CD4-positive, alpha-beta T cell treated with Interleukin-6 for 4 hours (primary cell): ENCODE measurements around the gene PDE1A.

Experiments
- DNase-seq: peaks from one replicate; pipeline ENCODE4 v3.0.0-alpha.2; 2020; ENCODE audit warnings: mixed read lengths

PDE1A gene

DNA sequence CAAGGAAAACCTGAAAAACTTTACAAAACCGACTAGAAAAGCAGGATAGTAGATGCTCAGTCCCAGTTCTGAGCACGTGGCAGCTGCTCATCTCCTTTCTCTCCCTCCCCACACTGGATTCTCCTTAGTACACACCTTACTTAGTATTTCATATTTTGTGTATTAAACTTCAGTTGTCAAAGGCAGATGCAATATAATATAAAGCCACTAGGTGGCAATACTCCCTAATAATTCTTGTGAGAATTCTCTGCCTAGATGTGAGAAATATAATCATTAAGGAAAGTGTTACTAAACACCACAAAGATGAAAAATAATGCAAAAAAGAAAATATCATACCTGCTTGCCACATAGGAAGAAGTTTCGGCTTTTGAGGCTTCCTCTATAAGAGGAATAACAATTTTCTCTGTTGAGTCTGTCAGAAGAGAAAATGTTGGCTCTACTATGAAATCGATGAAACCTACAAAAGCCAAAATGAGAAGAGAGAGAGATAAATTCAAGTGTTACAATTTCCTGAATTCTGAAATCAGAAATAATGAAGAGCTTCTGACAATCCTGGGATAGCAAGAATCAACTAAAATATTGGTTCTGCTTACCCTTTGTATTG is 240.6 kb downstream of the PDE1A start:
- no peak for DNase-seq

- DNase-seq = no peak
Measured at GRCh38 chr2:182182436-182182835, 244.4 kb downstream of the PDE1A start.

- no peak for DNase-seq
Measured at GRCh38 chr2:182181381-182181780, 245.5 kb downstream of the PDE1A start.

GRCh38 chr2:182179176-182179575 is 247.7 kb downstream of the PDE1A start:
- DNase-seq = no peak

GRCh38 chr2:182173944-182174622 is 252.8 kb downstream of the PDE1A start:
- DNase-seq = no peak

- DNase-seq = no peak
Measured at GRCh38 chr2:182170341-182170740, 256.5 kb downstream of the PDE1A start.

- no peak for DNase-seq
Measured at GRCh38 chr2:182167882-182168281, 259.0 kb downstream of the PDE1A start.

GRCh38 chr2:182166841-182167240 is 260.0 kb downstream of the PDE1A start:
- DNase-seq = no peak

DNA sequence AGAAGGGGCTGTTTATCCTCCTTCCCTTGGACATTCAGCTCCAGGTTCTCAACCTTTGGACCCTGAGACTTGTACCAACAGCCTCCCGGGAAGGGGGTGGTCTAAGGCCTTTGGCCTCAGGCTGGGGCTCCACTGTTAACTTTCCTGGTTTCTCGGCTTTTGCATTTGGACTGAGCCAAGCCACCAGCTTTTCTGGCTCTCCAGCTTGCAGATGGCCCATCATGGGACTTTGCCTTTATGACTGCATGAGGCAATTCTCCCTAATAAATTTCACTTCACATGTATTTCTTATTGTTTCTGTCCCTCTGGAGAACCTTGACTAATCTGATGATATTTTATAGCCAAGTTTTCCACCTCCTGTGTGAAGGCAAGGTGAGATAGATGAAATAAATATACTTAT is 260.4 kb downstream of the PDE1A start:
- no peak for DNase-seq

DNA sequence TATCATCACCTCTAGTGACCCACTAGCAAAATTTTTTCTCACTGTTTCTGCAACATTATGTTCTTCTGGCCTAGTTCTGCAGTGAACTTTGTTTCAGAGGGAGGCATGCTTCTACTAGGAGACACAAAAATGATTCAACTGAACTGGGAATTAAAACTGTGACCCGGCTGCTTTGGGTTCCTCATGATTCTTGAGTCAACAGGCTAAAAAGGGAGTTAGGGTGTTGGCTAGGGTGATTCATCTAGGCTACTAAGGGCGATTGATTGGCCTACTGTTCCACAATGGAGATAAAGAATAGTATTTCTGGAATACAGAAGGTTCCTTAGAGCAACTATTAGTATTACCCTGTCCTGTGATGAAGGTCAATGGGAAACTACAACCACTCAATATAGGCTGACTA is 261.6 kb downstream of the PDE1A start:
- DNase-seq = no peak

DNA sequence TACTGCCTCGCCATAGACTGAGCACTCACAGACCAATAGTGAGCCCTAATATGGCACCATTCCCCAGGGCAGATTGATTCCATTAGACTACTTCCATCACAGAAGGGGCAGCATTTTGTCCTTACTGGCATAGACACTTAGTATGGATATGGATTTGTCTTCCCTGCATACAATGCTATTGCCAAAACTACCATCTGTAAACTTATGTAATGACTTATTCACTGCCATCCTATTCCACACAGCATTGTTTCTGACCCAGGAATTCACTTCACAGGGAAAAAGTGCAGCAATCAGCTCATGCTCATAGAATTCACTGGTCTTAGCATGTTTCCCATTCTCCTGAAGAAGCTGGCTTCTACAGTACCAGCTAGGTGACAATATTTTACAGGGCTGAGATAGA is 262.1 kb downstream of the PDE1A start:
- no peak for DNase-seq

DNA sequence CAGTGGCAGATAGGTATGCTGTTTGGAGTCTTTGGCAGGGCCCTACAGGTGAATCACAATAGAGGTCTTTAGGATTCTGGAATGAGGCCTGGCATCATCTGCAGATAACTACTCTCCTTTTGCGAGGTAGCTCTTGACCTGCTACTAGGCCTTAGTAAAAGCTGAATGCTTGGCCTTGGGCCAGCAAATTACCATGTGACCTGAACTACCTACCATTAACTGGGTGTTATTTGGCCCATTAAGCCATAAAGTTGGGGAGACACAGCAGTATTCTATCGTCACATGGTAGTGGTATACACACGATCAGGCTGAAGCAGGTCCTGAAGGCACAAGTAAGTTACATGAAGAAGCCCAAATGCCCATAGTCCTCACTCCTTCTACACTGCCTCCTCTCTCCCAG is 263.0 kb downstream of the PDE1A start:
- DNase-seq = no peak

- DNase-seq = no peak
Measured at GRCh38 chr2:182148344-182148743, 278.5 kb downstream of the PDE1A start.

DNA sequence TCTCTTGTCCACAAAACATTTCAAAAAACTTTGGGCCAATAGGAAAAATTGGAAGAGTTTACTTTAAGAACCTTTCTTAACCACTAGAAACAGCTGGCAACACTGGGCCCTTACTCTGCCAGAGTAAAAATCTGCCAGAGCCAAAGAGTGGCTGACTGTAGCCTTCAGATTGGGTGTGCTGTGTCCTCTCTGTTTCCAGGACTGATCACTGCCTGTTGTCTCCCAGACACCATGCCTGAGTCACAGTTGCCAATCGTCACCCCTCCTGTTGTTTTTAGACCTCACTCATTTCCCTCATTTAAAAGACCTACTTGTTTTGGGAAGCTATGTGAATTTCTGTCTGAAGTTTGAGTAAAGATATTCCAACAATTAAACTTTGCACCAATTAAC is 282.1 kb downstream of the PDE1A start:
- DNase-seq = no peak

DNA sequence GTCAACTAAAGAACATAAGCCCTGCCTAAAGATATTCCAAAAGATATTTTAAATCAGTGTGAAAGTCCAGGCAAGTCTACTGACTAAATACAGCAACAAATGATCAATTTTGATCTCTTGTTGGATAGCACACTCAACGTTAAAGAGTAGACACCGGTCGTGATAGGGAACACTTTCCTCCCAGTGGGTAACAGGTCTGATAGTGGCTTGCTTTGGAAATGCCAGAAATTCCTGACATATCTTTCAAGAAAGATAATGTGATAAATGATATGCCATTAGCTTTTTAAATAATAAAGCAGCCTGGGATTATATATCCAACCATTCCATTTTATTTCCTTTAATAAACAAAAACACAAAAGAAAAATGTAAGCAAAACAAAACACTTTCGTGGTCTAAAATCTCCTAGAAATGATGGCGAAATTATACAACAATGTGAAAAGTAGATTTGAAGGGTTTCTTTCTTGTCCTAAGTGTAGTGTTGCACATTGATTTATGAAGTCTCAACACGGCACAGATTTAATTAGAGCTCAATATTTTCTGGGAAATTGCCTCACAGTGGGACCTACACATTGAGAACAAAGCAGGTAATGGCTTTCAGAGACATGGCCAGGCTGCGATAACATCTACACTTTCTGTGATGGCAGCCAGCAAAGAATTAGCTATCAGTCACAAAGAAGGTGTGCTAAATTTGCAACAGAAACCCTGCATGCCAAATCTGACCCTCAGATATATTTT is 282.6 kb downstream of the PDE1A start:
- no peak for DNase-seq

- no peak for DNase-seq
Measured at GRCh38 chr2:182142062-182142461, 284.8 kb downstream of the PDE1A start.

GRCh38 chr2:182134201-182134600 is 292.6 kb downstream of the PDE1A start:
- DNase-seq = no peak

GRCh38 chr2:182133195-182133891 is 293.5 kb downstream of the PDE1A start:
- no peak for DNase-seq

DNA sequence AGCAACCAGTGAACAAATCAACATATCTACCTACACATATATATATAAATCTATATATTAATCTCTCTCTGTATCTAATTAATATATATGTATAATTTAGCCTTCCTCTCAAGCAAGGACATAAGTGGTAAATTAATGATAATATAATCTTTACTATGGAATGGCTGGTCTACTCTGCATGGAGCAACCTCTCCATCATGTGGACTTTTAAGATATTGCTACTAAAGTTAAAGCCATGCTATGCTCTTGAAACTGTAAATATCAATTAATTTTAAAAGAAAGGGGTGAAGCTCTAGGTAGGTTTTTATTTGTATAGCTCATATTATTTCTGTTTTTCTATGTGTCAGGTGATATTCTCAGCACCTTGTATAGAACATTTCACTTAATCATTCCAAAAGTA is 294.2 kb downstream of the PDE1A start:
- DNase-seq = no peak

GRCh38 chr2:182128821-182129707 is 297.8 kb downstream of the PDE1A start:
- DNase-seq = no peak

GRCh38 chr2:182117196-182117595 is 309.6 kb downstream of the PDE1A start:
- DNase-seq = no peak

DNA sequence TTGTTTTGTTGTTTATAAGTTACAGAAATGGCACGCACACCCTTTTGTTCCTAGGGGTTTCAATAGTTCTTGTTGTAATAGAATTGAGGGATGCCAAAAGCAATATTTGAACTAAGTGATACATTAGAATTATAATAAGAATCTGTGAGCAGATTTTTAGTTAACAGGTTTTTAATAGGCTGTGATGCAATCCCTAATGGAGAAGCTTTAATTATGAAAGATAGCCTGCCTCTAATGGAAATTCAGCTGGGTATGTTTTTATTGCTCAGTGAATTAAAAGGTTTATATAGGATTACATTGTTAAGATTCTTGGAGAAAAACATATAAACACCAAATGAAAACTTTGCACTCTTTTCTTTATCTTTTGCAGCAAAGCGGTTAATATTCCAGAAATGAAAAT is 310.1 kb downstream of the PDE1A start:
- DNase-seq = no peak

DNA sequence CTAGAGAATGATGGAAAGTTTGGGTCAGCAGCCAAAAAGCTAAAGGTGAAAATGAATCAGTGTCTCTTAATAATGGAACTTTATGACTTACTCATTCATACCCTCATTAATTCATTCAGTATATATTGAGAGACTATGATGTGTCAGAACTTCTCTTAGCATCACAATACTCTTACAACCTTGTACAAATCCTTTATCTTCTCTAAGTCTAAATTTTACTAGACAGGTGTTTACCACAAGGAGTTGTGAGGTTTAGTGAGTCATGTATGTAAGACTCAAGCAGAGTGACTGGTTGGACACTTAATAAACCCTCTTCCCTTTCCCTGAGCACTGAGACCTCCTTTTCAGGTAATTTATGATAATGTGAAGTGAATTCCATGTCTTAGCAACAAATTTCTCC is 311.6 kb downstream of the PDE1A start:
- DNase-seq = no peak
